B cell (primary cell): Measurements from ENCODE around the gene WDR6. TPM values are rescaled to one million over a fixed set of nuclear protein-coding genes. Genes with fewer than 3 reads are reported as not detected.

Source experiments
- ATAC-seq: fragments of 200-7000 bp; cut with Tn5 transposase; one replicate; pipeline ENCODE4 v1.10.0; 2021; ENCODE audit warnings: low read depth, mild to moderate bottlenecking, moderate number of reproducible peaks, moderate library complexity
- CTCF ChIA-PET: fragments of 350-600 bp; sonication (Branson Sonifier 250); formaldehyde crosslinking; loops from one replicate; lab custom pipeline; 2021; ENCODE audit warnings: antibody characterized with exemption, inconsistent platforms; lab: Charles Lee
- POLR2A ChIA-PET: fragments of 350-600 bp; sonication (Branson Sonifier 250); formaldehyde crosslinking; loops from one replicate; lab custom pipeline; 2021; ENCODE audit warnings: antibody characterized with exemption; lab: Charles Lee
- DNase-seq: peaks from one replicate; pipeline ENCODE4 v3.0.0; 2013
- H2AFZ ChIP-seq: 2 replicates; pipeline ENCODE4 v1.6.1; 2012; ENCODE audit warnings: mild to moderate bottlenecking, low read depth, low read length; ENCODE audit not compliant: insufficient read depth, poor library complexity, severe bottlenecking
- H3K27ac ChIP-seq, 2 donors: 1 replicate in 1 of 2; 2 replicates in 1 of 2; pipeline ENCODE4 v1.5.1; 2012 to 2013; ENCODE audit warnings: low read length in 2 of 2, mild to moderate bottlenecking in 2 of 2, moderate library complexity in 1 of 2
- H3K27me3 ChIP-seq, 4 experiments: fragments of 200-600 bp in 1 of 4; sonication (generic) in 1 of 4; replicated peaks in 1 of 4; 1 replicate in 2 of 4; 2 replicates in 2 of 4; pipeline versions ENCODE4 v1.6.1 to v1.7.0; 2013 to 2016; ENCODE audit warnings: low read length in 3 of 4, mild to moderate bottlenecking in 2 of 4, mixed read lengths in 1 of 4, moderate library complexity in 1 of 4; ENCODE audit not compliant: insufficient read depth in 4 of 4, control insufficient read depth in 3 of 4; ENCODE audit errors: control extremely low read depth in 1 of 4
- H3K36me3 ChIP-seq, 2 experiments: replicated peaks in 1 of 2; 1 replicate in 1 of 2; 2 replicates in 1 of 2; pipeline versions ENCODE4 v1.6.1 to v1.7.1; 2013; ENCODE audit warnings: low read length in 1 of 2; ENCODE audit not compliant: insufficient read depth in 2 of 2, control insufficient read depth in 1 of 2; ENCODE audit errors: control extremely low read depth in 1 of 2, extremely low read depth in 1 of 2
- H3K4me1 ChIP-seq, 2 donors: fragments of 200-600 bp in 1 of 2; sonication (generic) in 1 of 2; 1 replicate in 1 of 2; 2 replicates in 1 of 2; pipeline versions ENCODE4 v1.5.1 to v1.6.1; 2013 to 2017; ENCODE audit warnings: low read length in 2 of 2; ENCODE audit not compliant: control insufficient read depth in 2 of 2, insufficient read depth in 2 of 2
- H3K4me2 ChIP-seq: replicated peaks from 2 replicates; pipeline ENCODE3; 2012; ENCODE audit warnings: mild to moderate bottlenecking, low read depth, low read length; ENCODE audit not compliant: poor library complexity, severe bottlenecking
- H3K4me3 ChIP-seq, 5 experiments: fragments of 200-600 bp in 1 of 5; sonication (generic) in 1 of 5; 1 replicate in 3 of 5; 2 replicates in 2 of 5; pipeline versions ENCODE4 v1.5.1 to v1.7.0; 2011 to 2016; ENCODE audit warnings: low read length in 4 of 5, mild to moderate bottlenecking in 4 of 5, low read depth in 2 of 5, control low read depth in 1 of 5, moderate library complexity in 1 of 5; ENCODE audit not compliant: insufficient read depth in 1 of 5; ENCODE audit errors: control extremely low read depth in 1 of 5, extremely low read depth in 1 of 5
- H3K79me2 ChIP-seq: fragments of 200-600 bp; sonication (generic); one replicate; pipeline ENCODE4 v1.6.0; 2016; ENCODE audit warnings: low read length; ENCODE audit not compliant: control insufficient read depth, insufficient read depth
- H3K9ac ChIP-seq: fragments of 200-600 bp; sonication (generic); 2 replicates; pipeline ENCODE4 v1.6.1; 2017; ENCODE audit warnings: mild to moderate bottlenecking, low read length, moderate library complexity
- H3K9me3 ChIP-seq, 3 donors: one replicate each; pipeline versions ENCODE4 v1.6.1 to v1.7.1; 2013; ENCODE audit warnings: low read length in 2 of 3; ENCODE audit not compliant: control insufficient read depth in 2 of 3, insufficient read depth in 1 of 3; ENCODE audit errors: control extremely low read depth in 1 of 3
- H4K20me1 ChIP-seq: 2 replicates; pipeline ENCODE4 v1.6.0; 2012; ENCODE audit warnings: mild to moderate bottlenecking, low read length; ENCODE audit not compliant: insufficient read depth, control insufficient read depth, poor library complexity, severe bottlenecking
- H3K27ac Mint-ChIP-seq: one replicate; pipeline ENCODE4 v1.8.0; 2021; ENCODE audit warnings: mixed read lengths
- H3K27me3 Mint-ChIP-seq: one replicate; pipeline ENCODE4 v1.8.0; 2021; ENCODE audit warnings: mixed read lengths
- H3K4me1 Mint-ChIP-seq: one replicate; pipeline ENCODE4 v1.8.0; 2021; ENCODE audit warnings: mixed read lengths
- H3K4me3 Mint-ChIP-seq: one replicate; pipeline ENCODE4 v1.8.0; 2021; ENCODE audit warnings: mixed read lengths
- H3K9me3 Mint-ChIP-seq: one replicate; pipeline ENCODE4 v1.8.0; 2022; ENCODE audit warnings: mixed read lengths; ENCODE audit not compliant: insufficient read depth
- EZH2 ChIP-seq: IDR thresholded peaks from 2 replicates; pipeline ENCODE4 v1.6.1; 2012; ENCODE audit warnings: borderline replicate concordance, low read depth, mild to moderate bottlenecking, moderate library complexity, low read length; ENCODE audit not compliant: insufficient read depth, poor library complexity, severe bottlenecking
- WGBS: methylation state at CpG from one replicate; pipeline ENCODE4 v1.1.5; 2013; ENCODE audit warnings: missing lambda C conversion rate; ENCODE audit not compliant: insufficient coverage; 5-methylcytosine and 5-hydroxymethylcytosine counted together
- intact Hi-C: fragments of 100-400 bp; cut with micrococcal nuclease; formaldehyde crosslinking; loops from one replicate; pipeline ENCODE4 v1.10.0; 2022
- polyA plus RNA-seq: library from polyadenylated mRNA; depleted of rRNA; stranded (reverse); fragments of >200 nt; gene quantifications from 2 replicates; pipeline ENCODE4 v1.2.3, GENCODE V29; 2012
- total RNA-seq, 2 donors: library from RNA; stranded (reverse); fragments of 120-200 nt in 1 of 2; gene quantifications; 1 replicate in 1 of 2; 2 replicates in 1 of 2; pipeline versions ENCODE4 v1.2.3 to v1.2.4, GENCODE V29; 2013 to 2022
- TF ChIP-seq, protein P1 (sequence below): fragments of 200-600 bp; IDR thresholded peaks from one replicate; pipeline ENCODE4 v1.8.0; 2022; ENCODE audit warnings: antibody characterized with exemption, mild to moderate bottlenecking

Gene WDR6
- total and polyA plus RNA-seq, 2 donors (not counting 1 experiment from before 2014, with no cell fraction given): 287 to 317 TPM

DNA sequence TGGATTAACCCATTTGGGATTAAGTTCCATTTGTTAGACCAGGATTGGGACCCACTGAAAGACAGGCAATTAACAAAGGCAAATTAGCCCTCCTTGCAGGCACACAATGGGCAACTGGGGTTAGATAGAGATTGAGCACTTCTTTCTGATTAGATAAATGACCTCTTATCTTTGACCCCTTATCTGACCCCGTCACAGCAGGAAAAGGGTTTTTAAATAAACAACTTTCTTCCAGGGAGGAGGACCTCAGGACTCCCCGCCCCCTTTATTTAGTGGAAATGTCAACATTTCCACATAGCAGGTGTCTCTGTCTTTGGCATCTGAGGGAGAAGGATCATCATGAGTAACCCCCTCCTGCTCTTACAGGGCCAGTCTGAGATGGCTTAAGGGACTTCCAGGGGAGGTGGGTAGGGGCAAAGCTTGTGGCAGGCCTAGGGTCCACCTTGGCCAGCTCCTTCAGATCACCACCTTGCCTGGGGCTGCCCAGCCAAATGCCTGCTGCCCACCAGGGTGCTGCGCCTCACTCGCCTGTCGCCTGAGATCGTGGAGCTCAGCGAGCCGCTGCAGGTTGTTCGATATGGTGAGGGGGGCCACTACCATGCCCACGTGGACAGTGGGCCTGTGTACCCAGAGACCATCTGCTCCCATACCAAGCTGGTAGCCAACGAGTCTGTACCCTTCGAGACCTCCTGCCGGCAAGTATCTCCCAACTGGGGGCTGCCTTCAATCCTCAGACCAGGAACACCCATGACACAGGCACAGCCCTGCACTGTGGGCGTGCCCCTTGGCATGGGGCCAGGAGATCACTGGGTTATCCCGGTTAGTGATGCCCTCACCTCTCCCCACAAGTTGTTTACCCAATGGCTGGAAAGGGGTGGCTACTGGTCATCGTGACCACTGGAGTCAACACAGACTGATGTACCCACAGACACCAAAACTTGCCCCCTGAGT, 2.6 kb upstream of the WDR6 start:
- no peak overlapping the region for H3K27ac Mint-ChIP-seq
- ATAC-seq (no peak), DNase-seq (no peak)
- Histone ChIP-seq H3K79me2 (peaks cover 38% of the 10 kb centered on the region), H3K9ac (no peak overlapping the region), H2AFZ (no peak overlapping the region), H3K4me2 (no peak overlapping the region), H3K27ac (no peak overlapping the region), H3K4me1 (peaks cover 15 to 18% of the 10 kb centered on the region in 2 donors), H3K36me3 (no peaks in the 10 kb centered on the region), H3K9me3 (no peaks in the 10 kb centered on the region), H3K27me3 (no peaks in the 10 kb centered on the region), H3K4me3 (no peak overlapping the region), H4K20me1 (peaks cover 17% of the 10 kb centered on the region)
- ChIA-PET POLR2A (interaction anchor here (0.6 kb wide), 1 partner anchor 703 kb away, joined by 10 read pairs; no protein-coding TSS in a partner anchor), CTCF (interaction anchor here (0.6 to 5.6 kb wide), 3 partner anchors 10 to 16 kb away, joined by 3 to 73 read pairs (median 4); partner anchors contain the start of gene P4HTM)
- WGBS: 97% methylated on average over 13 of the region's 16 CpGs
- intact Hi-C loops: no loop called here
- no peaks in the 10 kb centered on the region for H3K27me3 Mint-ChIP-seq
- peak overlapping the region; percentile 7 for H3K4me3 Mint-ChIP-seq
- no peak for TF ChIP-seq EZH2
- TF ChIP-seq, protein P1, sequence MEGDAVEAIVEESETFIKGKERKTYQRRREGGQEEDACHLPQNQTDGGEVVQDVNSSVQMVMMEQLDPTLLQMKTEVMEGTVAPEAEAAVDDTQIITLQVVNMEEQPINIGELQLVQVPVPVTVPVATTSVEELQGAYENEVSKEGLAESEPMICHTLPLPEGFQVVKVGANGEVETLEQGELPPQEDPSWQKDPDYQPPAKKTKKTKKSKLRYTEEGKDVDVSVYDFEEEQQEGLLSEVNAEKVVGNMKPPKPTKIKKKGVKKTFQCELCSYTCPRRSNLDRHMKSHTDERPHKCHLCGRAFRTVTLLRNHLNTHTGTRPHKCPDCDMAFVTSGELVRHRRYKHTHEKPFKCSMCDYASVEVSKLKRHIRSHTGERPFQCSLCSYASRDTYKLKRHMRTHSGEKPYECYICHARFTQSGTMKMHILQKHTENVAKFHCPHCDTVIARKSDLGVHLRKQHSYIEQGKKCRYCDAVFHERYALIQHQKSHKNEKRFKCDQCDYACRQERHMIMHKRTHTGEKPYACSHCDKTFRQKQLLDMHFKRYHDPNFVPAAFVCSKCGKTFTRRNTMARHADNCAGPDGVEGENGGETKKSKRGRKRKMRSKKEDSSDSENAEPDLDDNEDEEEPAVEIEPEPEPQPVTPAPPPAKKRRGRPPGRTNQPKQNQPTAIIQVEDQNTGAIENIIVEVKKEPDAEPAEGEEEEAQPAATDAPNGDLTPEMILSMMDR: no peak
- H3K4me1 Mint-ChIP-seq: peaks cover 25% of the 10 kb centered on the region
- H3K9me3 Mint-ChIP-seq: no peaks in the 10 kb centered on the region

- H3K4me1 ChIP-seq: peaks cover 15 to 18% of the 10 kb centered on the region in 2 donors
- H4K20me1 ChIP-seq: peaks cover 18% of the 10 kb centered on the region
- ChIA-PET POLR2A (no interaction called here), CTCF (interaction anchor here (0.6 to 5.6 kb wide), 3 partner anchors 9 to 16 kb away, joined by 3 to 73 read pairs (median 4); partner anchors contain the start of gene P4HTM)
- H3K9me3 ChIP-seq: no peaks in the 10 kb centered on the region
- H3K4me3 Mint-ChIP-seq: no peak overlapping the region
- no peaks in the 10 kb centered on the region for H3K27me3 ChIP-seq
- H3K9ac ChIP-seq: no peak overlapping the region
- no peaks in the 10 kb centered on the region for H3K27me3 Mint-ChIP-seq
- ATAC-seq (no peak), DNase-seq (no peak)
- no peak overlapping the region for H3K27ac Mint-ChIP-seq
- H3K27ac ChIP-seq: no peak overlapping the region
- no peak overlapping the region for H2AFZ ChIP-seq
- intact Hi-C loops: no loop called here
- peaks cover 43% of the 10 kb centered on the region for H3K79me2 ChIP-seq
- H3K4me2 ChIP-seq: no peak overlapping the region
- H3K4me3 ChIP-seq: no peak overlapping the region
- no peaks in the 10 kb centered on the region for H3K9me3 Mint-ChIP-seq
- TF ChIP-seq, protein P1: no peak
- no peak for TF ChIP-seq EZH2
- WGBS: 100% methylated on average over 3 of the region's 3 CpGs
- H3K4me1 Mint-ChIP-seq: peaks cover 25% of the 10 kb centered on the region
- no peaks in the 10 kb centered on the region for H3K36me3 ChIP-seq
These were observed 1.9 kb upstream of the WDR6 start for GRCh38 chr3:49005303-49005680.
